Dermis blood vessel endothelial cell (primary cell): ENCODE results near the gene MIEN1. TPM values are rescaled to one million over a fixed set of nuclear protein-coding genes. Genes with fewer than 3 reads are reported as not detected.
A peak's percentile ranks its signal among the peaks of the same experiment; 100 is the strongest.
"Not testable (repeated sequence)": the region's sequence is repeated elsewhere in the genome, so short reads cannot be mapped to it uniquely, and the experiment has no call there.

ENCODE experiments used
- DNase-seq: peaks from one replicate; pipeline ENCODE4 v3.0.0; 2010
- total RNA-seq: library from RNA; depleted of rRNA; stranded (reverse); fragments of >200 nt; gene quantifications from 2 replicates; pipeline ENCODE4 v1.2.3, GENCODE V29; 2014

MIEN1 gene
- total RNA-seq, 1 donor from 2014 or later = 18.5 TPM

DNA sequence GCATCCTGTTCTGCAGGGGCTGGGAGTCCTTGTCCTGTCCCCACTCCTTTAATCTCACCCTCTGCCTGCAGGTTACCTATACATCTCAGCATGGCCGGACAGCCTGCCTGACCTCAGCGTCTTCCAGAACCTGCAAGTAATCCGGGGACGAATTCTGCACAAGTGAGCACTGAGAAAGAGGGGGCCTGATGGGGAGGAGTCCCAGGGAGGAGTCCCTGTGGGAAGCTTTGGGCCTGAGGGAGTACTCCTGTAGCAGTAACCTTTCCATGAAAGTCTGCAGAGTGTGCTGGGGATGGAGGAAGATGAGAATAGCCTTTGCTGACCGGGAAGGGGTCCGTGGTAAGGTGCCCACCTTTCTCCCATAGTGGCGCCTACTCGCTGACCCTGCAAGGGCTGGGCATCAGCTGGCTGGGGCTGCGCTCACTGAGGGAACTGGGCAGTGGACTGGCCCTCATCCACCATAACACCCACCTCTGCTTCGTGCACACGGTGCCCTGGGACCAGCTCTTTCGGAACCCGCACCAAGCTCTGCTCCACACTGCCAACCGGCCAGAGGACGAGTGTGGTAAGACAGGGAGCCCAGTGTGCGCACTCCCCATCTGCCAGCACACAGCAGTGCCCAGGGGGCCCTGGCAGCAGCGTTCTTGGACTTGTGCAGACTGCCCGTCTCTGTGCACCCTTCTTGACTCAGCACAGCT is 14.8 kb downstream of the MIEN1 start:
- no peak for DNase-seq

GRCh38 chr17:39714234-39714633 is 16.1 kb downstream of the MIEN1 start:
- no peak for DNase-seq

DNA sequence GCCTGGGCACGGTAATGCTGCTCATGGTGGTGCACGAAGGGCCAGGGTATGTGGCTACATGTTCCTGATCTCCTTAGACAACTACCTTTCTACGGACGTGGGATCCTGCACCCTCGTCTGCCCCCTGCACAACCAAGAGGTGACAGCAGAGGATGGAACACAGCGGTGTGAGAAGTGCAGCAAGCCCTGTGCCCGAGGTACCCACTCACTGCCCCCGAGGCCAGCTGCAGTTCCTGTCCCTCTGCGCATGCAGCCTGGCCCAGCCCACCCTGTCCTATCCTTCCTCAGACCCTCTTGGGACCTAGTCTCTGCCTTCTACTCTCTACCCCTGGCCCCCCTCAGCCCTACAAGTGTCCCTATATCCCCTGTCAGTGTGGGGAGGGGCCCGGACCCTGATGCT is 18.5 kb downstream of the MIEN1 start:
- DNase-seq = no peak

DNA sequence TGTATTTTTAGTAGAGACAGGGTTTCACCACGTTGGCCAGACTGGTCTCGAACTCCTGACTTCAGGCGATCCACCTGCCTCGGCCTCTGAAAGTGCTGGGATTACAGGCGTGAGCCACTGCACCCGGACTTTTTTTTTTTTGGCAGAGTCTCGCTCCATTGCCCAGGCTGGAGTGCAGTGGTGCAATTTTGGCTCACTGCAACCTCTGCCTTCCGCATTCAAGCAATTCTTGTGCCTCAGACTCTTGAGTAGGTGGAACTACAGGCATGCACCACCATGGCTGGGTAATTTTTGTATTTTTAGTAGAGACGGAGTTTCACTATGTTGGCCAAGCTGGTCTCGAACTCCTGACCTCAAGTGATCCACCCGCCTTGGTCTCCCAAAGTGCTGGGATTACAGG is 19.3 kb downstream of the MIEN1 start:
- not testable (repeated sequence) for DNase-seq

DNA sequence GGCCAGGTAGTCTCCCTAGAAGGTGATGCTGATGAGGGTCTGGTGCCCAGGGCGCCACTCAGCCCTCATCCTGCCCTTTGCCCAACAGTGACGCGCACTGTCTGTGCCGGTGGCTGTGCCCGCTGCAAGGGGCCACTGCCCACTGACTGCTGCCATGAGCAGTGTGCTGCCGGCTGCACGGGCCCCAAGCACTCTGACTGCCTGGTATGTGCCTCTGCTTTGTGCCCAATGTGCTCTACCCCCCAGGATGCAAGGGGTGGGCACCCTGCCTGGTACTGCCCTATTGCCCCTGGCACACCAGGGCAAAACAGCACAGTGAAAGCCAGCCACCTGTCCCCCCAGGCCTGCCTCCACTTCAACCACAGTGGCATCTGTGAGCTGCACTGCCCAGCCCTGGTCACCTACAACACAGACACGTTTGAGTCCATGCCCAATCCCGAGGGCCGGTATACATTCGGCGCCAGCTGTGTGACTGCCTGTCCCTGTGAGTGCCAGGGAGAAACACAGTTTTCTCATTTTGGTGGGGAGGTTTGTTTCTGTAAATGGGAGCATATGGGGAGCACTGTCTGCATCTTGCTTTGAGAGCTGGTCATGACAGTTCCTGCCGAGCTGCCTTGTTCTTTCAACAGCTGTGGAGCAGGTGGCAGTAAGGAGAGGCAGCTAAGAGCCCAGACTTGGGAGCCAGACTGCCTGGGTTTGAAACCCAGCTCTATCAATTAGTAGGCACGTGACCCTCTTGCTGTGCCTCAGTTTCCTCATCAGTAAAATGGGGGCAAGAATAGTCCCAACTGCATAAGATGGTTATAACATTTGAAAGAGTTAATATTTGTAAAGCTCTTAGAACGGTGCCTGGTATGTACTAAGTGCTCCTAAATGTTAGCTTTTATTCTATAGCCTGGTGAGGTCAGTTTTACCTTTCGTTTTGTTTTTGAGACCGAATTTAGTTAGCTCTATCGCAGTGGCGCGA is 20.1 kb downstream of the MIEN1 start:
- DNase-seq = no peak

DNA sequence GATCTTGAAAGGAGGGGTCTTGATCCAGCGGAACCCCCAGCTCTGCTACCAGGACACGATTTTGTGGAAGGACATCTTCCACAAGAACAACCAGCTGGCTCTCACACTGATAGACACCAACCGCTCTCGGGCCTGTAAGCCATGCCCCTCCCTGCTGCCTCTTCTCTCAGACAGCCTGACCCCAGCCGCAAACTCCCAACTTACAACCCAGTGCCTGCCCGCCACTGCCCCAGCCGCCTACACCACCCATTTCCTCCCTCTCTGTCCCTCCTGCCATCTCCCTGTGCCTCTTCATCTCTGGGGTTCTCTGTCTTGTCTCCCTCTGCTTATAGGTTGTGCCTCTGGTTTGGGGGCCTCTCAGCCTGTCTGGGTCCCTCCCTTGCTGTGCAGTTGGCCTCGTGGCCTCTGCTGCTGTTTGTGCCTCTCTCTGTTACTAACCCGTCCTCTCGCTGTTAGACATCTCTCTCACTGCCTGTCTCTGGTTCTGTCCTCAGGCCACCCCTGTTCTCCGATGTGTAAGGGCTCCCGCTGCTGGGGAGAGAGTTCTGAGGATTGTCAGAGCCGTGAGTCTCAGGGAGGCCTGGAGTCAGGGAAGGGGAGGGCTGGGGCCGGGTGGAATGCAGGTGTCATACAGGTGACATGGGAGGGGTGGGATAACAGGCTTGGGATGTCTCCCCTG is 20.9 kb downstream of the MIEN1 start:
- no peak for DNase-seq

- no peak for DNase-seq
Observed at GRCh38 chr17:39706921-39707337, 23.4 kb downstream of the MIEN1 start.

DNA sequence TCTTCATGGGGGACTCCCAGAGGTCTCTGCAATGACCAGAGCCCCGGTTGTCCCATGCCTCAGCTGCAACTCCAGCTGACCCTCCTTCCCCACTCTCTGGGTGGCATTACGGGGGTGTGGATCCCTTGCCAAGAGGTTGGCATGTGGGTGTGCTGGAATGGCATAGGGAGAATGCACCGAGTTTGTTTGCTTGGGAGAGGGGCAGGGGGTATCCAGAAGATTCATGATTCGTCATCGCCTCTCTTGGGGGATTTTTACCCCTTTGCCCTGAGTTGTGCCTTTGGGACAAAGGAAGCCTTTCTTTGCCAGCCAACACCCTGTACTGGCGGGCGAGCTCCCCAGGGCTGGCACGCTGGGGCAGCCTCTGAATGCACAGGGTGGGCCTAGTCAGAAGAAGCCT is 23.9 kb downstream of the MIEN1 start:
- no peak for DNase-seq

DNA sequence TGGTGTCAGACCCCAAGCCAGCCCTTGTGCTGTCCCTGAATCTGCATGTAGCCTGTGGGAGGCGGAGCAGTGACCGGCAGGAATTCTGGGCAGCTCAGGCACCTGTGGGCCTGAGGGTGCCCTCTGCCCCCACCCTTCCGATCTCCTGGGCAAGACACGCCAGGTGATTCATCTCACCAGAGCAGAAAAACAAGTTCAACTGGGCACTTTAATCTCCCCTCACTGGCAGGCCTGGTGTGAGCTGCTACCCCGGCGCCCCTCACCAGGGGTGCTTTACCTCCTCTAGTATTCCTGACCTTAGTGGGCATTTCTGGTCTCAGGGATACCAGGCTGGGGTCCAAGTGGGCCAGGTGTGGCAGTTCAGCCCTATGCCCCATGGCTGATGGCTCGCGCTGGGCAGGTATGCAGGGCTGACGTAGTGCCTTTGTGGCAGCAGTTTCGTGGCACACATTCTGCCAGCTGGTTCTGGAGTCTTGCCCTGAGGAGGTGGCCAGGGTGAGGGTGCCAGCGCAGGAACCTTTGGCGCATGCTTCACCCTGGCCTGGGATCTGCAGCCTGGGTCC is 24.5 kb downstream of the MIEN1 start:
- DNase-seq = no peak

GRCh38 chr17:39704821-39705551 is 25.3 kb downstream of the MIEN1 start:
- no peak for DNase-seq

DNA sequence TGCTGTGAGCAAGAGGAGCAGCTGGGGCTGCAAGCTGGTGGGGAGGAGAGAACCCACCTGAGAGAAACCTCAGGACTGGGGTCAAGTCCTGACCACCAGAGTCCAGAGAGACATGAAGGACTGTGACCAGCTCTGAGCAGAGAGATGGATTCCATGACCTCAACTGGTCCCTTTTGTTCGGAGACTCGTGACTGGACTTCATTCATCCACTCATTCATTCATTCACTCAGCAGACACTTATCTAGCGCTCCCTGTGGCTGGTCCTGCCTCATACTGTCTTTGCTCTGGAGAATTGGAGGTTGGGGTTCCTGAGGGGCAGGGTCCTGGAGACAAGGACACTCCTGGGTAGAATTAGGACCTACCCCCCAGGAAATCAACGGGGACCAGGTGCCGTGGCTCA is 26.4 kb downstream of the MIEN1 start:
- no peak for DNase-seq

- DNase-seq = no peak
Observed at GRCh38 chr17:39702901-39703893, 27.1 kb downstream of the MIEN1 start.

DNA sequence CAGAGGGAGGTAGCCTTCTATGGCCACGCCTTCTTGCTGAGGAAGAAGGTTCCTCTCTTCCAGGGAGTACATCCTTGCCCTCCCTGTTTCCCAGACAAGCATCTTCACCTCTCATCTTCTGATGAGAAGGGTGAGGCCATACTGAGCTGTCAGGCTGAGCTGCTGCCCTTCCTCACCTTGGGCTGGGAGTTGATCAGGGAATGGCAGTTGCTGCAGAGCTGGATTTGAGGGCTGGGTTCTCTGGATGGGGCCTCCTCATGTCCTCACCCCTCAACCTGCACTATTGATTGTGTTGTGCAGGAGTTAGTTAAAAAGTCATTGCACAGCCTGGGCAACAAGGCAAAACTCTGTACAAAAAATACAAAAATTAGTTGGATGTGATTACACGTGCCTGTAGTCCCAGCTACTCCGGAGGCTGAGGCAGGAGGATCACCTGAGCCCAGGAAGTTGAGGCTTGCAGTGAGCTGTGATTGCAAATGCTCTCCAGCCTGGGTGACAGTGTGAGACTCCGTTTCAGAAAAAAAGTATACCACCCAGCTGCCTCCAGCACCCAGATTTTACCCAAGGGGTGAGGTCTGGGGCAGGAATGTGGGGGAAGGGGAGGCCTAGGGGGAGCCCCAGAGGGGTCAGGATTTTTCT is 28.4 kb downstream of the MIEN1 start:
- DNase-seq = no peak

DNA sequence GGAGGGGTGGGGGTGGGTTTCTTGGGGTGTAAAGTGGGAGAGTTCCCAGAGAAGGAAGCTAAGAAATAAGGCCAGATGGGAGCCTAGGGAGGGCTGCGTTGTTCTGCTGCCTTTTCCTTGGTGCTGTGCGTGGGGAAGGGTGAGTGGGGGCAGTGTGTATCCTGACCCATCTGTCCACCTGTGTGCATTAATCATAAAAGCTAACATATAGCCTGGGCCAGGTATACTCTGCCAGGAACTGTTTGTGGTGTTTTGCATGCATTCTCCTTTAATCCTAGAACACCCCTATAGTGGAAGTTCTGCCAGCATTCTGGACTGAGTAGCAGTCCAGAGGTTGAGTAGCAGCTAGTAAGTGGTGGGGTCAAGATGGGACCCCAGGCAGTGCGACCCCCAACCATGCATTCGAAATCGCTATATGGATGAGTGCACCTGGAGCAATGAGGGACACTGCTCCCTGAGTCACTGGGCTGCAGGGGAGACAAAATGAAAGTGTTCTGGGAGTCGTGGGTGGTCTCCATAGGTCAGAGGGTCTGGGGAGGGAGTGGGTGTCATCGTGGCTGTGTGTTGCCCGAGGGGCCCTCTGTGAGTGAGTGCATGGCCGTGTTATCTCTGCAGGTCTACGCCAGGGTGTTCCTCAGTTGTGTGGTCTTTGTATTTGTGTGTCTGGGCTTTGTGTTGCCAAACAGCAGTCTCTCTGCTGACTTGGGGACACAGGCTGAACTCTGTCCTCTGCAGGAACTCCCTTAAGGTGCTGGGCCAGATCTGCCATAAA is 29.1 kb downstream of the MIEN1 start:
- DNase-seq = no peak

- DNase-seq = no peak
Observed at GRCh38 chr17:39700148-39700987, 30.0 kb downstream of the MIEN1 start.

- DNase-seq = peak; percentile 12
Observed at GRCh38 chr17:39699818-39700147, 30.5 kb downstream of the MIEN1 start, which contains the start of gene ERBB2. Gene ERBB2, plus strand, starts transcription at chr17:39700064. Its CDS starts 175 bp downstream, at chr17:39700239.

DNA sequence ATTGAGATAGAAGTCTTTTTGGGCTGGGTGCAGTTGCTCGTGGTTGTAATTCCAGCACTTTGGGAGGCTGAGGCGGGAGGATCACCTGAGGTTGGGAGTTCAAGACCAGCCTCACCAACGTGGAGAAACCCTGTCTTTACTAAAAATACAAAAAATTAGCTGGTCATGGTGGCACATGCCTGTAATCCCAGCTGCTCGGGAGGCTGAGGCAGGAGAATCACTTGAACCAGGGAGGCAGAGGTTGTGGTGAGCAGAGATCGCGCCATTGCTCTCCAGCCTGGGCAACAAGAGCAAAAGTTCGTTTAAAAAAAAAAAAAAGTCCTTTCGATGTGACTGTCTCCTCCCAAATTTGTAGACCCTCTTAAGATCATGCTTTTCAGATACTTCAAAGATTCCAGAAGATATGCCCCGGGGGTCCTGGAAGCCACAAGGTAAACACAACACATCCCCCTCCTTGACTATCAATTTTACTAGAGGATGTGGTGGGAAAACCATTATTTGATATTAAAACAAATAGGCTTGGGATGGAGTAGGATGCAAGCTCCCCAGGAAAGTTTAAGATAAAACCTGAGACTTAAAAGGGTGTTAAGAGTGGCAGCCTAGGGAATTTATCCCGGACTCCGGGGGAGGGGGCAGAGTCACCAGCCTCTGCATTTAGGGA is 31.0 kb downstream of the MIEN1 start:
- DNase-seq = not testable (repeated sequence)

DNA sequence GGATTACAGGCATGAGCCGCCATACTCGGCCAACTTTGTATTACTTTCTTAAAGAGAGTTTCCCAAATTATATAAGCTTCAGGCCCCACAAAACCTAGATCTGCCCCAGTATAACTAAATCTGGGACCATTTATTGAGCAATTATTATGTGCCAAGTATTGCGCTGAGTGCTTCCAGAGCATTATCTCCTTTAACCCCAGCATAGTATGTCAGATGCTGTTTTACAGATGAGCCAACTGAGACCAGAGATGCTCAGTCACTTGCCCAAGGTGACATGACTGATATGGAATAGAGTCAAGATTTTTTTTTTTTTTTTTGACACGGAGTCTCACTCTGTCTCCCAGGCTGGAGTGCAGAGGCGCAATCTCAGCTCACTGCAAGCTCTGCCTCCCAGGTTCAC is 32.4 kb downstream of the MIEN1 start:
- DNase-seq = no peak
